HL-60 (cell line): ENCODE results near the gene MDC1.

ENCODE experiments used
- CTCF ChIP-seq: IDR thresholded peaks from one replicate; pipeline ENCODE4 v1.5.1; 2011; ENCODE audit warnings: low read length, control low read depth, inconsistent platforms; ENCODE audit not compliant: insufficient read depth
- GABPA ChIP-seq: IDR thresholded peaks from 2 replicates; pipeline ENCODE4 v1.6.1; 2012; ENCODE audit warnings: low read depth
- POLR2AphosphoS5 ChIP-seq: IDR thresholded peaks from 2 replicates; pipeline ENCODE4 v1.6.1; 2012; ENCODE audit warnings: low read depth
- REST ChIP-seq: IDR thresholded peaks from 2 replicates; pipeline ENCODE4 v1.6.1; 2012; ENCODE audit warnings: low read depth; ENCODE audit not compliant: insufficient replicate concordance
- SPI1 ChIP-seq: IDR thresholded peaks from 2 replicates; pipeline ENCODE4 v1.6.1; 2012; ENCODE audit warnings: low read depth, mild to moderate bottlenecking, borderline replicate concordance

- TF ChIP-seq CTCF (peak; percentile 75), REST (no peak), GABPA (0 out of 2 replicates have a peak, but pooled peaks have one; percentile 29), POLR2AphosphoS5 (0 out of 2 replicates have a peak, but pooled peaks have one; percentile 19), SPI1 (peak; percentile 77)
These were observed 13.7 kb upstream of the MDC1 start for GRCh38 chr6:30730601-30731435.
